PFSK-1 (cell line): ENCODE data around the gene GPRC5D.

Experiments used
- FOXP2 ChIP-seq: optimal IDR thresholded peaks from 2 replicates; pipeline ENCODE3; 2011; ENCODE audit warnings: borderline replicate concordance, control low read depth, inconsistent platforms; ENCODE audit not compliant: insufficient read depth; ENCODE audit errors: extremely low read length, extremely low read depth
- POLR2AphosphoS5 ChIP-seq: IDR thresholded peaks from 2 replicates; pipeline ENCODE4 v1.6.1; 2012; ENCODE audit warnings: low read depth, mild to moderate bottlenecking, control low read depth, low read length, moderate library complexity
- SIN3A ChIP-seq: IDR thresholded peaks from 2 replicates; pipeline ENCODE4 v1.6.1; 2012; ENCODE audit warnings: mild to moderate bottlenecking, low read length, moderate library complexity, borderline replicate concordance; ENCODE audit not compliant: insufficient read depth
- TAF1 ChIP-seq: IDR thresholded peaks from 2 replicates; pipeline ENCODE4 v1.6.1; 2012; ENCODE audit warnings: low read length, control low read depth, borderline replicate concordance; ENCODE audit not compliant: insufficient read depth
- TF ChIP-seq, protein P1 (sequence below), 2 experiments: IDR thresholded peaks; 2 replicates each; pipeline versions ENCODE4 v1.6.1 to v1.8.0; 2011 to 2012; ENCODE audit warnings: low read depth in 2 of 2, low read length in 2 of 2, control low read depth in 1 of 2, inconsistent platforms in 1 of 2, mild to moderate bottlenecking in 1 of 2, moderate library complexity in 1 of 2; ENCODE audit not compliant: insufficient read depth in 1 of 2

- TF ChIP-seq SIN3A = no peak
- no peak for TF ChIP-seq POLR2AphosphoS5
- TF ChIP-seq FOXP2 = no peak
- no peak for TF ChIP-seq TAF1
- TF ChIP-seq, protein P1, sequence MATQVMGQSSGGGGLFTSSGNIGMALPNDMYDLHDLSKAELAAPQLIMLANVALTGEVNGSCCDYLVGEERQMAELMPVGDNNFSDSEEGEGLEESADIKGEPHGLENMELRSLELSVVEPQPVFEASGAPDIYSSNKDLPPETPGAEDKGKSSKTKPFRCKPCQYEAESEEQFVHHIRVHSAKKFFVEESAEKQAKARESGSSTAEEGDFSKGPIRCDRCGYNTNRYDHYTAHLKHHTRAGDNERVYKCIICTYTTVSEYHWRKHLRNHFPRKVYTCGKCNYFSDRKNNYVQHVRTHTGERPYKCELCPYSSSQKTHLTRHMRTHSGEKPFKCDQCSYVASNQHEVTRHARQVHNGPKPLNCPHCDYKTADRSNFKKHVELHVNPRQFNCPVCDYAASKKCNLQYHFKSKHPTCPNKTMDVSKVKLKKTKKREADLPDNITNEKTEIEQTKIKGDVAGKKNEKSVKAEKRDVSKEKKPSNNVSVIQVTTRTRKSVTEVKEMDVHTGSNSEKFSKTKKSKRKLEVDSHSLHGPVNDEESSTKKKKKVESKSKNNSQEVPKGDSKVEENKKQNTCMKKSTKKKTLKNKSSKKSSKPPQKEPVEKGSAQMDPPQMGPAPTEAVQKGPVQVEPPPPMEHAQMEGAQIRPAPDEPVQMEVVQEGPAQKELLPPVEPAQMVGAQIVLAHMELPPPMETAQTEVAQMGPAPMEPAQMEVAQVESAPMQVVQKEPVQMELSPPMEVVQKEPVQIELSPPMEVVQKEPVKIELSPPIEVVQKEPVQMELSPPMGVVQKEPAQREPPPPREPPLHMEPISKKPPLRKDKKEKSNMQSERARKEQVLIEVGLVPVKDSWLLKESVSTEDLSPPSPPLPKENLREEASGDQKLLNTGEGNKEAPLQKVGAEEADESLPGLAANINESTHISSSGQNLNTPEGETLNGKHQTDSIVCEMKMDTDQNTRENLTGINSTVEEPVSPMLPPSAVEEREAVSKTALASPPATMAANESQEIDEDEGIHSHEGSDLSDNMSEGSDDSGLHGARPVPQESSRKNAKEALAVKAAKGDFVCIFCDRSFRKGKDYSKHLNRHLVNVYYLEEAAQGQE (IDR thresholded peaks at IDR 0.05; ENCODE audit: insufficient read depth in 1 of 2, low read depth in 2 of 2, low read length in 2 of 2) = no peak
These were observed 49.9 kb downstream of the GPRC5D start for GRCh38 chr12:12902036-12902435.
